Left ventricle myocardium inferior (tissue), 1 donor: ENCODE results near the gene ALCAM. TPM values are rescaled to one million over a fixed set of nuclear protein-coding genes. Genes with fewer than 3 reads are reported as not detected.

Source experiments
- DNase-seq: peaks from one replicate; pipeline ENCODE4 v3.0.0-alpha.2; 2020
- H3K27ac ChIP-seq: fragments of 200-600 bp; replicated peaks from 2 replicates; pipeline ENCODE4 v1.8.0; 2021
- H3K27me3 ChIP-seq: fragments of 200-600 bp; 2 replicates; pipeline ENCODE4 v1.8.0; 2021; ENCODE audit warnings: low read depth
- H3K36me3 ChIP-seq: fragments of 200-600 bp; 2 replicates; pipeline ENCODE4 v1.8.0; 2021
- H3K4me1 ChIP-seq: fragments of 200-600 bp; 2 replicates; pipeline ENCODE4 v1.8.0; 2021
- H3K4me3 ChIP-seq: fragments of 200-600 bp; 2 replicates; pipeline ENCODE4 v1.8.0; 2021; ENCODE audit warnings: mild to moderate bottlenecking, moderate library complexity
- H3K9me3 ChIP-seq: fragments of 200-600 bp; replicated peaks from 2 replicates; pipeline ENCODE4 v1.8.0; 2021
- intact Hi-C: fragments of 100-400 bp; cut with micrococcal nuclease; formaldehyde crosslinking; loops from one replicate; pipeline ENCODE4 v1.11.0; 2022
- total RNA-seq: library from RNA; stranded (reverse); fragmentation: NEBNext Ultra II Directional; extraction: Animal tissue kit (Norgen Biotek cat#: 25700); gene quantifications from one replicate; pipeline ENCODE4 v1.2.1, GENCODE V29; 2021
- TF ChIP-seq, protein P1 (sequence below): fragments of 200-600 bp; IDR thresholded peaks from 2 replicates; pipeline ENCODE4 v1.8.0; 2021; ENCODE audit warnings: antibody characterized with exemption, mild to moderate bottlenecking, borderline replicate concordance
- donor health status: DM: no; HTN: yes; CAD: no; lungs with severe emphysema.

Gene ALCAM
- total RNA-seq, 1 donor from 2014 or later: 3.7 TPM

GRCh38 chr3:105424412-105425152 lies 57.9 kb downstream of the ALCAM start:
- Histone ChIP-seq H3K36me3 (no peaks in the 10 kb centered on the region), H3K4me3 (no peak overlapping the region), H3K4me1 (no peaks in the 10 kb centered on the region), H3K27ac (no peak overlapping the region), H3K9me3 (no peaks in the 10 kb centered on the region), H3K27me3 (no peaks in the 10 kb centered on the region)
- DNase-seq: no peak
- TF ChIP-seq, protein P1, sequence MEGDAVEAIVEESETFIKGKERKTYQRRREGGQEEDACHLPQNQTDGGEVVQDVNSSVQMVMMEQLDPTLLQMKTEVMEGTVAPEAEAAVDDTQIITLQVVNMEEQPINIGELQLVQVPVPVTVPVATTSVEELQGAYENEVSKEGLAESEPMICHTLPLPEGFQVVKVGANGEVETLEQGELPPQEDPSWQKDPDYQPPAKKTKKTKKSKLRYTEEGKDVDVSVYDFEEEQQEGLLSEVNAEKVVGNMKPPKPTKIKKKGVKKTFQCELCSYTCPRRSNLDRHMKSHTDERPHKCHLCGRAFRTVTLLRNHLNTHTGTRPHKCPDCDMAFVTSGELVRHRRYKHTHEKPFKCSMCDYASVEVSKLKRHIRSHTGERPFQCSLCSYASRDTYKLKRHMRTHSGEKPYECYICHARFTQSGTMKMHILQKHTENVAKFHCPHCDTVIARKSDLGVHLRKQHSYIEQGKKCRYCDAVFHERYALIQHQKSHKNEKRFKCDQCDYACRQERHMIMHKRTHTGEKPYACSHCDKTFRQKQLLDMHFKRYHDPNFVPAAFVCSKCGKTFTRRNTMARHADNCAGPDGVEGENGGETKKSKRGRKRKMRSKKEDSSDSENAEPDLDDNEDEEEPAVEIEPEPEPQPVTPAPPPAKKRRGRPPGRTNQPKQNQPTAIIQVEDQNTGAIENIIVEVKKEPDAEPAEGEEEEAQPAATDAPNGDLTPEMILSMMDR: no peak
- intact Hi-C loops: no loop called here

GRCh38 chr3:105425153-105425502 lies 58.4 kb downstream of the ALCAM start:
- H3K27me3 ChIP-seq: no peaks in the 10 kb centered on the region
- intact Hi-C loops: no loop called here
- H3K4me3 ChIP-seq: no peak overlapping the region
- no peak for DNase-seq
- no peaks in the 10 kb centered on the region for H3K4me1 ChIP-seq
- no peaks in the 10 kb centered on the region for H3K36me3 ChIP-seq
- H3K9me3 ChIP-seq: no peaks in the 10 kb centered on the region
- TF ChIP-seq, protein P1: no peak
- H3K27ac ChIP-seq: no peak overlapping the region

DNA sequence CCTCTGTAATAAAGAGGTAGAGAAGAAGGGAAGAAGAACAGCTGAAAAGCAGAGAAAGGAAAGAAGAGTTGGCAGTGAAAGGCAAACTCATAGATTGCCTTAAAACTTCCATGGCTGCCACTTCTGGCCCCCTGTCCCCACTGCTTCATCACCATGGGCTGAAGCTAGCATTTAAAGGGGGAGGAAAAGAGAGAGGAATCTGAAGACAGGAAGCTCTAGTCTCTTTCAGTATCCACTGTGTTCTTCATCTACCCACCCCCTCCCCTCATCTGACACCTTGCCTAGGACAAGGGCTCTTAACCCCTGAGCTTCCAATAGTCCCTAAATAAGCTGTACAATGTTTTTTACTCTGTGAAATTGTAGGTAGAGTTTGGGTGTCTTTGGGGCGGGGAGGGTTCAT lies 60.6 kb downstream of the ALCAM start:
- Histone ChIP-seq H3K9me3 (no peaks in the 10 kb centered on the region), H3K4me1 (no peaks in the 10 kb centered on the region), H3K27ac (no peak overlapping the region), H3K36me3 (no peaks in the 10 kb centered on the region), H3K27me3 (no peaks in the 10 kb centered on the region), H3K4me3 (no peak overlapping the region)
- intact Hi-C loops: no loop called here
- DNase-seq: no peak
- TF ChIP-seq, protein P1: no peak

GRCh38 chr3:105429034-105429762 lies 62.5 kb downstream of the ALCAM start:
- H3K4me3 ChIP-seq: no peak overlapping the region
- no peaks in the 10 kb centered on the region for H3K27me3 ChIP-seq
- H3K36me3 ChIP-seq: no peaks in the 10 kb centered on the region
- no peaks in the 10 kb centered on the region for H3K9me3 ChIP-seq
- H3K27ac ChIP-seq: no peak overlapping the region
- TF ChIP-seq, protein P1: no peak
- H3K4me1 ChIP-seq: no peaks in the 10 kb centered on the region
- DNase-seq: no peak
- intact Hi-C loops: no loop called here

DNA sequence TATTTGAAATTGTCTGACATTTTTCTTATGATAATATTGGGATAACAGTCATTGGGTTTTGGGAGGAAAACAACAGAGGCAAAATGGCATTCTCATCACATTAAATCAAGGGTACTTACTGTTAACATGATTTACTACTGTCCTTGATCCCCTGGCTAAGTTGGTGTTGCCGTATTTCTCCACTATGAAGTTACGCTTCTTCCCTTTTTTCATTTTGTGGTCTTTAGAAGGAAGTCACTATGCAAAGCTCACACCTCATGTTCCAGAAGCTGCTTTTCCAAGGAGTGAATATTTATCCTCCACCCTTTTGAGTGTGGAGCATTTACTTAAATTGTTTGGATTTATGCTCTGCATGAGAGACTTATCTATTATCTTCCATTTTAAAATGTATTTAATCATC lies 63.7 kb downstream of the ALCAM start:
- TF ChIP-seq, protein P1: no peak
- DNase-seq: no peak
- Histone ChIP-seq H3K27me3 (no peaks in the 10 kb centered on the region), H3K36me3 (no peaks in the 10 kb centered on the region), H3K4me3 (no peak overlapping the region), H3K9me3 (no peaks in the 10 kb centered on the region), H3K4me1 (no peaks in the 10 kb centered on the region), H3K27ac (no peak overlapping the region)
- intact Hi-C loops: no loop called here
